ENCODE measurements around the gene CBLN3. TPM values are rescaled to one million over a fixed set of nuclear protein-coding genes. Genes with fewer than 3 reads are reported as not detected.
A peak's percentile ranks its signal among the peaks of the same experiment; 100 is the strongest.

The CBLN3 gene
- total RNA-seq, 2 experiments from 2014 or later = 1.1 to 1.3 TPM

GRCh38 chr14:24399447-24399822, 30.0 kb downstream of the CBLN3 start:
- Mint-ChIP-seq H3K4me3 (peak overlapping the region; percentile 47), H3K9me3 (ENCODE audit: insufficient read depth) (no peaks in the 10 kb centered on the region), H3K4me1 (ENCODE audit: low read depth) (peaks cover 11% of the 10 kb centered on the region), H3K36me3 (ENCODE audit: low read depth) (no peaks in the 10 kb centered on the region), H3K27ac (peak overlapping the region; percentile 5), H3K27me3 (ENCODE audit: low read depth) (peaks cover 53% of the 10 kb centered on the region)
- peak; percentile 12 for ATAC-seq
- DNase-seq = no peak
- CTCF ChIA-PET = interaction anchor here (1.0 kb wide), 1 partner anchor 68 kb away, joined by 3 read pairs; no protein-coding TSS in a partner anchor
- POLR2A ChIA-PET = interaction anchor here (0.8 kb wide), 1 partner anchor 59 kb away, joined by 4 read pairs; the partner anchor contains the start of gene RIPK3

GRCh38 chr14:24398653-24399446, 30.6 kb downstream of the CBLN3 start, which contains the start of gene NYNRIN:
Gene NYNRIN, plus strand, starts transcription at chr14:24399003. Its CDS starts 244 bp downstream, at chr14:24399247.
- ATAC-seq (peak; percentile 91), DNase-seq (peak; percentile 58)
- CTCF ChIA-PET = interaction anchor here (1.0 kb wide), 1 partner anchor 67 kb away, joined by 3 read pairs; no protein-coding TSS in a partner anchor
- Mint-ChIP-seq H3K36me3 (ENCODE audit: low read depth) (no peaks in the 10 kb centered on the region), H3K9me3 (ENCODE audit: insufficient read depth) (no peaks in the 10 kb centered on the region), H3K4me3 (peak within 1 kb of the TSS; percentile 47), H3K4me1 (ENCODE audit: low read depth) (peaks cover 11% of the 10 kb centered on the region), H3K27me3 (ENCODE audit: low read depth) (peaks cover 50% of the 10 kb centered on the region), H3K27ac (peak within 1 kb of the TSS; percentile 5)
- POLR2A ChIA-PET = interaction anchor here (0.7 kb wide), 1 partner anchor 31 kb away, joined by 4 read pairs; the partner anchor contains the start of gene KHNYN

DNA sequence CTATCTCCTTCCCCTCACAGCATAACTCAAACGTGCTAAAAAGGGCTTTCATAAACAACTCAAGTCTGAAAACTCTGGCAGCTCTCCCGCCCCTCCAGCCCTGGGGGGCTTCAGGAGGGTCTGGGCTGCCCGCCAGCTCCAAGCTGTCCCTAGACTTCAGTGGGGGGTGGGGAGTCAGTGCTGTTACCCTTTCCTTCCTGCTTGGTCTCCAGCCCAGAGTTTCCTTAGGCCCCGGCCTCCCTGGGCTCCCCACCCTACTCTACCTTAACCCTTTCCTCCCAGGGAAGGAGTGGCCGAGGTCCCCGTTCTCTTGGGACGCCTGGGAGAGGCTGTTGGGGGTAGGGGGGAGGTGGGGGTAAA, 31.2 kb downstream of the CBLN3 start:
- CTCF ChIA-PET = interaction anchor here (1.0 kb wide), 1 partner anchor 67 kb away, joined by 3 read pairs; no protein-coding TSS in a partner anchor
- no peaks in the 10 kb centered on the region for H3K9me3 Mint-ChIP-seq (ENCODE audit: insufficient read depth)
- peaks cover 48% of the 10 kb centered on the region for H3K27me3 Mint-ChIP-seq (ENCODE audit: low read depth)
- POLR2A ChIA-PET = interaction anchor here (0.7 kb wide), 1 partner anchor 32 kb away, joined by 4 read pairs; the partner anchor contains the start of gene KHNYN
- H3K4me3 Mint-ChIP-seq = no peak overlapping the region
- H3K4me1 Mint-ChIP-seq (ENCODE audit: low read depth) = peaks cover 11% of the 10 kb centered on the region
- no peaks in the 10 kb centered on the region for H3K36me3 Mint-ChIP-seq (ENCODE audit: low read depth)
- ATAC-seq = no peak
- DNase-seq = no peak
- H3K27ac Mint-ChIP-seq = no peak overlapping the region

GRCh38 chr14:24397639-24398292, 31.7 kb downstream of the CBLN3 start:
- ATAC-seq (no peak), DNase-seq (no peak)
- Mint-ChIP-seq H3K4me3 (no peak overlapping the region), H3K27ac (no peak overlapping the region), H3K36me3 (ENCODE audit: low read depth) (no peaks in the 10 kb centered on the region), H3K27me3 (ENCODE audit: low read depth) (peaks cover 43% of the 10 kb centered on the region), H3K9me3 (ENCODE audit: insufficient read depth) (no peaks in the 10 kb centered on the region), H3K4me1 (ENCODE audit: low read depth) (peaks cover 11% of the 10 kb centered on the region)
- POLR2A ChIA-PET = no interaction called here
- CTCF ChIA-PET = interaction anchor here (1.3 to 2.1 kb wide), 3 partner anchors 14 to 34 kb away, joined by 3 to 10 read pairs (median 4); no protein-coding TSS in a partner anchor

DNA sequence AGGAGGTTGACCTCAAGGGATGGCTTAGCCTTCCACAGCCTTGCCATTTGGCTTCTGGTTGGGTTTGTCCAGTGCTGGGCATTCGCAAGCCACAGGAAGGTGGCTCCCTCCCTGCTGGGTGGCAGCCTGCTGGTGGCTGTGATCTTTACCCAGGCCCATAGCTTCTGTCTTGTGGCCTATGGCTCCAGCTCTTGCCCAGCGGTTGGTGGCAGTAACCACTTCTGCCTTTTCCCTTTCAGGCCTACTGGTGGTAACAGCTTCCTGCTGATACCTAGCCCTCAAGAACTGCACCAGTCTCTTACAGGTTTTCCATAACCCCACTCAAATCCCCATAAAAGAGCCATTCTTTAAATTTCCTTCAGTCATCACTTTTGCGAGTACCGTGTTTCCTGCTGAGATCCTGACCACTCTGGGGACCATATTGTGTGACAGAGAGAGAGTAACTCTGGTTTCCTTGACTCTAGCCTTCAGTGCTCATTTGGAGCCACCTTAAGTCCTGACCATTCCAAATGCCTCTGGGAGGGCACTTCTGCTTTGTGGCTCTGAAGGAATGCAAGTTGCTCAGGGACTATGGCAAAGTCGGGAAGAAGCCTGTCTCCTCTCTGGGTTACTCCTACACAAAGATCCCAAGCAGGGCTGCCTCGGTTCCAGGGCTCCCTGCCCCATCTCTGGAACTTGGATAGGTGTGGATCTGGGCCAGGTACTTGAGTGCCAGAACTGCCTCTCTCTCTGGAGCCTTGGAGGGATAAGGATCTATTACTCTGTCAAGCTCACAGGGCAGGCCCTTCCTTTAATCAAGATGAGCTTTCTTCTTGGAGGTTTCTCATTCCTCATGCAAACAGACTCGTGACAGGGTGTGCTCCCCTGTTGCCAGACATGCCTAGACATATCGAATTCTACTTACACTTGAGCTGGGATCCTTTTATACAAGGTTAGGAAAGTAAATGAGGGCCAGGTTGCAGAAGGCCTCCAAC, 33.6 kb downstream of the CBLN3 start:
- Mint-ChIP-seq H3K27ac (no peak overlapping the region), H3K4me3 (no peak overlapping the region), H3K9me3 (ENCODE audit: insufficient read depth) (no peaks in the 10 kb centered on the region), H3K36me3 (ENCODE audit: low read depth) (no peaks in the 10 kb centered on the region), H3K4me1 (ENCODE audit: low read depth) (peaks cover 11% of the 10 kb centered on the region), H3K27me3 (ENCODE audit: low read depth) (peaks cover 42% of the 10 kb centered on the region)
- no peak for ATAC-seq
- CTCF ChIA-PET = interaction anchor here (0.9 to 2.1 kb wide), 6 partner anchors 16 to 56 kb away, joined by 3 to 10 read pairs (median 4); partner anchors contain the start of gene RIPK3
- no peak for DNase-seq
- POLR2A ChIA-PET = no interaction called here

DNA sequence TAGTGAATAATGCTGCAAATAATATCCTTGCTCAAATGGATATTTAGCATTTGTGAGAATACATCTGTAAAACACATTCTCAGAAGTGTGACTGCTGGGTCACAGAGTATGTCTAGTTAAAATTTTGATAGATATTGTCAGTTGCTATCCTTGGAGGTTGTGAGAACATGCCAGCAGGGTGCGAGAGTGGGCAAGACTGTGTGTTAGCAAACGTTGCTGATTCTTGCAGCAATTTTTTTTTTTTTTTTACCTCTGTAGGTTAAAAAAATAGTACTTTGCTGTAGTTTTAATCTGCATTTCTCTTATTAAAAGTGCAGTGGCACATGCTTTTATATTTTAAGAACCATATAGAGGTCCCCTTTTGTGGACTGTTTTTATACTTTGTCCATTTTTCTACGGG, 35.2 kb downstream of the CBLN3 start:
- Mint-ChIP-seq H3K4me1 (ENCODE audit: low read depth) (peaks cover 7% of the 10 kb centered on the region), H3K27ac (no peak overlapping the region), H3K9me3 (ENCODE audit: insufficient read depth) (no peaks in the 10 kb centered on the region), H3K36me3 (ENCODE audit: low read depth) (no peaks in the 10 kb centered on the region), H3K4me3 (no peak overlapping the region), H3K27me3 (ENCODE audit: low read depth) (peaks cover 38% of the 10 kb centered on the region)
- CTCF ChIA-PET = no interaction called here
- no peak for ATAC-seq
- POLR2A ChIA-PET = no interaction called here
- DNase-seq = no peak

DNA sequence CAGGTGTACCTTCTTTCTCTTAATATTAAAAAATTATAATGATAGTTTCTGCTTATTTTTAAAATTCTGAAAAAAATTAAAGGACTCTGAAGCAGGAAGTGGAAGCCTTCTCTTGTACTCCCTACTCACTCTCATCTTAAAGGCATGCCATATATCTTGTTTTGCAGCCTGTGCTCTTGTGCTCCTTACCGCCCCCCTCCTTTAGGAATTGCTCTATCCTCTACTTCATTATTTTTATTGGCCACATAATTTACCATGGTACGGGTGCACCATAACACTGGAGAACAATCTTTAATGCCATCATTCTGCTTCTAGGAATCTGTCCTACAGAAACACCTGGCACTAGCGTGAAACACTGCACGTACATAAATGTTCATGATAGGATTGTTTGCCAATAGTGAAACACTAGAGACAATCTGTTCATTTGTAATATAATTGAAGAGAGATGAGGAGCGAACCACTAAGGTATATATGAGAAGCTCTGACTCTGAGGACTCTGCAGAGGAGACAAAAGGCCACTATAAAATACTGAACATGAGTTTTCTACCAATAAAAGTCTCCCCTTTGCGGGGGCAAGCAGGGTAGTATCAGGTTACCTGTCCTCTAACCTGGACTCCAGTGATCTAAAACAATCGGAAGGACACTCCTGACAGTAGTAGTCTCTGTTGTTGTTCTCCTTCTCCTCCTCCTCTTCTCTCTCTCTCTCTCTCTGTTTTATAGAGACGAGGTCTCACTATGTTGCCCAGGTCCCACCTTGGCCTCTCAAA, 37.0 kb downstream of the CBLN3 start:
- H3K4me1 Mint-ChIP-seq (ENCODE audit: low read depth) = peaks cover 7% of the 10 kb centered on the region
- CTCF ChIA-PET = no interaction called here
- DNase-seq (no peak), ATAC-seq (no peak)
- H3K9me3 Mint-ChIP-seq (ENCODE audit: insufficient read depth) = no peaks in the 10 kb centered on the region
- POLR2A ChIA-PET = no interaction called here
- no peaks in the 10 kb centered on the region for H3K36me3 Mint-ChIP-seq (ENCODE audit: low read depth)
- H3K27me3 Mint-ChIP-seq (ENCODE audit: low read depth) = peaks cover 45% of the 10 kb centered on the region
- H3K4me3 Mint-ChIP-seq = no peak overlapping the region
- no peak overlapping the region for H3K27ac Mint-ChIP-seq

DNA sequence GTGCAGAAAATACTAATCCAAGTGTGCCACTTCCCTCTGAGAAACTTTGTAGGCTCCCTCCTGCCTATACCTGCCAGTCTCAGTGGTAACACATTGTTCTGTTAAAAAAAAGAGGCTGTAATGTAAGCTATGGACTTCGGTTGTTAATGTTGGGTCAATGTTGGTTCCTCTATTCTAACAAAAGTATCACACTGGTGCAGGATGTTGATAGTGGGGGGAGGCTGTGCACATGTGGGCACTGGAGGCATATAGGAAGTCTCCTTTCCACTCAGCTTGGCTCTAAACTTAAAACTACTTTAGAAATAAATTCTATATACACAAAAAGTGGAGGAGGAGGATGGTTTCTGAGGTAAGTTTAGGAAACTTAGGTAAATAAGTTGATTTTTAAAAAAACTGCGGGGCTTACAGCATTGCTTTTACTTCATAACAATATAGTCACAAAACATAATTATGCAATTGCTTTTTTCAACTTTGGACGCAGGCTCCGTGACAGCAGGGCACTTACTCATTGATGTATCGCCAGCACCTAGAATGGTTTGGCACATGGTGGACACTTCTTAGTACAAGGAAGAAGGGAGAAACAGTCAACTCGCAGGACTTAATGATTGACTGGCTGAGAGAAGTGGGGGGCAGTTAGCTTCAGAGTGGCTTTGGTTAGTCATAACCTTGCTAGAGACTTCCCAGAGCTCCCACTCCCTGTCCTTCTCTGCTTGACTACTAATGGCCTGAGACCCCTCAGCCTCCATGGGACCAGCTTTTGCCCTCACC, 38.6 kb downstream of the CBLN3 start:
- Mint-ChIP-seq H3K4me1 (ENCODE audit: low read depth) (peaks cover 4% of the 10 kb centered on the region), H3K36me3 (ENCODE audit: low read depth) (no peaks in the 10 kb centered on the region), H3K27me3 (ENCODE audit: low read depth) (peaks cover 40% of the 10 kb centered on the region), H3K4me3 (no peak overlapping the region), H3K27ac (no peak overlapping the region), H3K9me3 (ENCODE audit: insufficient read depth) (no peaks in the 10 kb centered on the region)
- ATAC-seq = no peak
- ChIA-PET CTCF (no interaction called here), POLR2A (no interaction called here)
- DNase-seq = no peak

- Mint-ChIP-seq H3K4me3 (no peak overlapping the region), H3K27ac (no peak overlapping the region), H3K4me1 (ENCODE audit: low read depth) (no peaks in the 10 kb centered on the region), H3K9me3 (ENCODE audit: insufficient read depth) (no peaks in the 10 kb centered on the region), H3K36me3 (ENCODE audit: low read depth) (no peaks in the 10 kb centered on the region), H3K27me3 (ENCODE audit: low read depth) (peaks cover 41% of the 10 kb centered on the region)
- ATAC-seq (no peak), DNase-seq (no peak)
- CTCF ChIA-PET = no interaction called here
- POLR2A ChIA-PET = no interaction called here
Measured at GRCh38 chr14:24389226-24389848, 40.1 kb downstream of the CBLN3 start.

GRCh38 chr14:24388474-24389179, 40.8 kb downstream of the CBLN3 start:
- ChIA-PET CTCF (interaction anchor here (1.0 kb wide), 1 partner anchor 56 kb away, joined by 3 read pairs; no protein-coding TSS in a partner anchor), POLR2A (no interaction called here)
- H3K4me1 Mint-ChIP-seq (ENCODE audit: low read depth) = no peaks in the 10 kb centered on the region
- H3K4me3 Mint-ChIP-seq = no peak overlapping the region
- ATAC-seq (no peak), DNase-seq (no peak)
- no peak overlapping the region for H3K27ac Mint-ChIP-seq
- H3K27me3 Mint-ChIP-seq (ENCODE audit: low read depth) = peaks cover 41% of the 10 kb centered on the region
- no peaks in the 10 kb centered on the region for H3K36me3 Mint-ChIP-seq (ENCODE audit: low read depth)
- no peaks in the 10 kb centered on the region for H3K9me3 Mint-ChIP-seq (ENCODE audit: insufficient read depth)
